Activated CD4-positive, alpha-beta T cell treated with anti-CD3 and anti-CD28 coated beads, Interleukin-2, amount 50 U/mL, for 24 hours (primary cell): ENCODE data around the gene THEMIS.

Experiments used
- DNase-seq, 2 donors: peaks; one replicate each; pipeline ENCODE4 v3.0.0-alpha.2; 2020; ENCODE audit warnings: low read depth in 1 of 2, low spot score in 1 of 2

Gene THEMIS

DNA sequence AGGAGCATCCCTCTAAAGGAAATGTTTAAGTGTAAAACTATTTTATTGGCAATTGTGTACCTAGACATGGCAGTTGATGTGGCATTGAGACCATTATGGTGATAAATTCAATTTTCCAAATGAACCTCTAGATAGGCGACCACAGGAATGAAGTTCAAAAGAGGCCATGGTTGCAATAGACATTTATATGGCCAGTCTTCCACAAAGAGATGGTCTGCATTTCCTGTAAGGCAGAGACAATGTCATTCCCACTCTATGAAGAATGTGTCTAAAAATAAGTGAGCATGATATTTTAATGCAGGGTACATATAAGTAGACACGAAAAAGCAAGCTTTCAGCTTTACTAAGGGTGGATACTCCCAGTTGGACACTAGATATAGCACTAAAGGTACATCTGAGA, 40.9 kb downstream of the THEMIS start:
- no peak for DNase-seq

GRCh38 chr6:127858727-127859391, 42.0 kb downstream of the THEMIS start:
- DNase-seq = no peak

- DNase-seq = no peak
Observed at GRCh38 chr6:127857051-127857637, 43.7 kb downstream of the THEMIS start.

GRCh38 chr6:127855542-127856159, 45.2 kb downstream of the THEMIS start:
- peak in 1 of 2 donors; percentile 51 for DNase-seq

DNA sequence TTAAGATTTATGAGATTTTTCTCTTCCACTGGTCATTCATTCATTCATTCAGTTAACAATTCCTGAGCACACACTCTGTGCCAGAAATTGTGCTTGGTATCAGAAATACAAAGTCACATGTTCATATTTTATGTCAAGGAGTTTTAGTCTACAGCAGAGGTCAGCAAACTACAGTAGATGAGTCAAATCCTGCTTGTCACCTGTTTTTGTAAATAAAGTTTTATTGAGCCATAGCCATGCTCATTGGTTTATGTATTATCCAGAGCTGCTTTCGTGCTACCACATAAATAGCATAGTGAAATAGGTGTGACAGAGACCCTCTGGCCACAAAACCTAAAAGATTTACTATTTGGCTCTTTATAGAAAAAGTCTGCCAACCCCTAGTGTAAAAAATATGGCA, 46.8 kb downstream of the THEMIS start:
- DNase-seq = no peak

GRCh38 chr6:127851197-127851596, 49.7 kb downstream of the THEMIS start:
- DNase-seq = no peak

DNA sequence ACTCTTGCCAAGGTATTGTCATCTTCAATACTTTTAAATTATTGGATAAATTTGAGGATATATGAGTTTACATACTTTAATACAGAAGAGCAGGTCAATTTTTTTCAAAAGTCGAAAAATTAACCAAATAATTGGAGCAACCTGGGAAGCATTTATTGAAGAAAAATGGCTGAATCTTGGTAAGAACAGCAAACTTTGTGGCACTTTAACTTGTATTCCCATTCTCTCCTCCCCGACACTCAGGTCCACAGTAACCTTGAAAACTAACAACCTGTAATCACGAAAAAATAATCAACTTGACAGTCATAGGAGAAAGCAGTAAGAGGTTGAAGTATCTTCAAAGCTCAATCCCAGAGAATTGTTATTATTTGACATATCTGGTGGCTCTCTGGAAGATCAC, 55.6 kb downstream of the THEMIS start:
- no peak for DNase-seq

DNA sequence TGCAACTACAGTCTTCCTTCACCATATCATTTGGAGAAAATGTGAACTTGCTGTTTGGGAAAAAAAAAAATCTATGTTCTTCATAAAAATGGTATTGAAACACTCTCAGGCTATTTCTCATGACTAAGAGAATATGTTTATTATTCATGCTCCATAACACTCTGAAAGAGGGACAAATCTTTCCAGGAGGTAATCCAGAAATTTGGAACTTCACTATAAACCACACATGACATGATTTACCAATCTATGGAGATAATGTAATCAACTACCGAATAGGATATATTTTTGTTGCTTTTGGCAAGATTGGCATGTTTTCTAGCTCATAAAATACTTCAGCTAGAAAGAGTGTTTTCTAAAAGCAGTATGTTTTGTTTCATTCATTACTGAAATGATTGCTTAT, 56.3 kb downstream of the THEMIS start:
- no peak for DNase-seq

DNA sequence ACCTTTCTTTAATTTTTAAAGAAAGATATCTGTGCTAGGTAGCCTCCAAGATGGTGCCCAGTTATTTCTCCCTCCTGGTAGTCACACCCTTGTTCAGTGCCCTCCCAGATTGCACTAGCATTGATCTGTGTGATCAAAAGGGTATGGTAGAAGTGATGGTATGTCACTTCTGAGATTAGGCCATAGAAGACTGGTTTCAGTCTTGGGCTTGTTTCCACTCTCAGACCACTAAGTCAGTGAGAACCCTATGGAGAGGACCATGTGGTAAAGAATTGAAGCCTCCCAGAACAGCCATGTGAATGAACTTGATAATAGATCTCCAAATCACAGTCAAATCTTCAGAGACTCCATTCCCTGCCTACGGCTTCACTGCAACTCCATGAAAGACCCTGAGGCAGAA, 57.3 kb downstream of the THEMIS start:
- DNase-seq = no peak

GRCh38 chr6:127842562-127842961, 58.3 kb downstream of the THEMIS start:
- DNase-seq = no peak

DNA sequence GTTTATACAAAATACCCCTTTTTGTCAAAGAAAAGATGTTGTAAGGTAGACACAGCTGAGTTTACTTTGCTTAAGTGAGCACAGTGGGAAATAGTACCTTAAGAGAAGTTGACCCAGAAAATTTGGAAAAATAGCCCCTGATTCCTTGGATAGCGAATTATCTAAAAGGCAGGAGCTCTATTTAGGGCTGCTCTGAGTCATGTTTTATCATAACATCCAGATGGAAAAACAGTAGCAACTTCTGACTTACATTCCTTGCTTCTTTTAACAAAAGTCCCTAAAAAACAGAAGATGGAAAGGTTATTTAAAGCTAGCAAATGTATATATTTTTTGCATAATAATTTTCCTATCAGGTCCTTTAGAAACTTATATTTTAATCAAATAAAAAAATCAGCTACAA, 59.0 kb downstream of the THEMIS start:
- DNase-seq = no peak

DNA sequence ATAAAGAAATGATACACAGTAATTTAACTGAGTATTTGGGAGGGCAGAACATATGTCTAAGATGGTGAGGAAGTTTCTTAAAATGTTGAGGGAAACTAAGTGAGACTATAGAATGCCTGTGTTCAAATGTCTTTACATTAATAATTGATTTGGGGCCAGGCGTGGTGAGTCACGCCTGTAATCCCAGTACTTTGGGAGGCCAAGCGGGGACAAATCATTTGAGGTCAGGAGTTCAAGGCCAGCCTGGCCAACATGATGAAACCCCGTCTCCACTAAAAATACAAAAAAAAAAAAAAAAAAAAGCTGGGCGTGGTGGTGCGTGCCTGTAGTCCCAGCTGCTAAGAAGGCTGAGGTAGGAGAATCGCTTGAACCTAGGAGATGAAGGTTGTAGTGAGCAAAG, 66.7 kb downstream of the THEMIS start:
- no peak for DNase-seq

DNA sequence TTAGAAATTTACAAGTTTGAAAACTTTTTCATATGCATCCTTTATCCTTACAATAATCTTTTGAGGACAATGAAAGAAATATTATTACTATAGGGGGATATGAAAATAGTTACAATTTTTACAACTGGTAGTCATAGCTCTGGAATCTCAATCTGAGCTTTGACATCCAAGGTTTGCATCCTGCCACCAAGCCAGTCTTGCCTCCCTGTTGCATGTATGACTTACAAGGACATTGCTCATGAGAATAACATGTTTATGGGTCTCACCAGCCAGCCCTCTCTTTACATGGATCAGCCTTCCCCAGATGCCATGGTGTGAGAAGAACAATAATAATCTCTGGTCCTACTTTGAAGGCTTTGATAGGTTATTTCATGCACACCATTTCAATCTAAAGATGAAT, 67.5 kb downstream of the THEMIS start:
- no peak for DNase-seq

DNA sequence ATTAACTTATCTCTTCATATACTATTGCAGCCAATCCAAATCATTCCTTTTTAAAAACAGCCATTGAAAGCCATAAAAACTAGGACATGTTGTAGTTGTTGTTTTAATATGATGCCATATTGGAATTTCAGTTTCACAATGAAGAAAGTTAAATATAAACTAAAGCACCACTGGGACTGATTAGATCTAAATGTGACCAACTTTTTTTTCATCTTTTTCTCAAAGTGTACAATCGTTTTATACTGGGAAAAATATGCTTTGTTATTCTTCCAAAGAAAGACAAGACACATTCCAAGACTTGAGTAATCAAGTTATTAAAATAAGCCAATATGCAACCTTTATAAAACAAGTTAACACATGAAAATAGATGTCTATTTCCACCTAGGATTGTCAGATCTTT, 68.5 kb downstream of the THEMIS start:
- DNase-seq = no peak

- no peak for DNase-seq
Observed at GRCh38 chr6:127824061-127824460, 76.8 kb downstream of the THEMIS start.

DNA sequence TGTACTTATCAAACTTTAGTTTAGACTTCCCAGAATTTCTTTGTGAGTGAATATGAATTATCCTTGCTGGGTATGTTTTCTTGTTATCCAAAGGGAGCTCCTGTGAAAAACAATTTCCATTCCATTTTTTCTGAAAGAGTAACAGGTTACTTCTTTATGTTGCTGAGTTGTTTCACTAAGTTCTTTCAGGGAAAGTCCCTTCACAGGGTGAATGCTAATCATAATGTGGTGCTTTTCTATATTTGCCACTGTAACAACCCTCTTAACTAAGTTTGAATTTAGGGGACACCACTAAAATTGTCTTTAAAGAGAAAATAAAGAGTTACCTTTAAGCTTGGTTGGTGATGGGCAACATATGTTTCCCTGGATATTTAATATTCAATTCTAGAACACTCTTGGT, 79.4 kb downstream of the THEMIS start:
- DNase-seq = no peak

- no peak for DNase-seq
Observed at GRCh38 chr6:127818149-127818548, 82.7 kb downstream of the THEMIS start.

- no peak for DNase-seq
Observed at GRCh38 chr6:127816643-127817042, 84.2 kb downstream of the THEMIS start.

DNA sequence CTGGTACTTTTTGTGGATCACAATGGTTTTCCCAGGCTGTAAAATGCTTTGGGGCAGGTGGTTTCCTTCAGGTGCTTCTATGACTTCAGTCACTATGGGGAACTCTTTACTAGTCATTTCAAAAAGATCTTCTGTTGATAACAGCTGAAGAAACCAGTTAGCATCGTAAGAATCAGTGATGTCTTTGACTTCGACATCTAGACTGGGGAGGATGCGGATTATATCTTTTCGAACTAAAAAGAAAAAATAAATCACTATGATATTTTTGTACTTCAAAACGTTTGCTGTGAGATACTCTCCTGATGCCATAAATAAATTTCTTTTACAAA, 87.2 kb downstream of the THEMIS start:
- no peak for DNase-seq

- DNase-seq = no peak
Observed at GRCh38 chr6:127812985-127813698, 87.7 kb downstream of the THEMIS start.

- no peak for DNase-seq
Observed at GRCh38 chr6:127811900-127812570, 88.8 kb downstream of the THEMIS start.
